BE2C (cell line): ENCODE measurements around the gene EXOC6B.
"Not testable (repeated sequence)": the region's sequence is repeated elsewhere in the genome, so short reads cannot be mapped to it uniquely, and the experiment has no call there.

ENCODE experiments used
- DNase-seq: peaks from one replicate; pipeline ENCODE4 v3.0.0-alpha.2; 2020
- H3K27me3 ChIP-seq: fragments of 250-450 bp; sonication (Bioruptor Pico); 2 replicates; pipeline ENCODE4 v1.5.1; 2020; ENCODE audit warnings: mild to moderate bottlenecking
- H3K36me3 ChIP-seq: fragments of 250-450 bp; sonication (Bioruptor Pico); 2 replicates; pipeline ENCODE4 v1.5.1; 2020; ENCODE audit warnings: mild to moderate bottlenecking
- H3K4me1 ChIP-seq: fragments of 250-450 bp; sonication (Bioruptor Pico); 2 replicates; pipeline ENCODE4 v1.5.1; 2020
- H3K4me3 ChIP-seq: 2 replicates; pipeline ENCODE4 v1.5.1; 2011; ENCODE audit warnings: low read depth, low read length
- H3K9me3 ChIP-seq: fragments of 250-450 bp; sonication (Bioruptor Pico); 2 replicates; pipeline ENCODE4 v1.5.1; 2020
- TF ChIP-seq, protein P1 (sequence below): IDR thresholded peaks from 2 replicates; pipeline ENCODE4 v1.5.1; 2012; ENCODE audit warnings: mild to moderate bottlenecking, low read depth, low read length

The EXOC6B gene

GRCh38 chr2:72607189-72607588, 218.6 kb downstream of the EXOC6B start:
- Histone ChIP-seq H3K27me3 (no peaks in the 10 kb centered on the region), H3K4me1 (no peaks in the 10 kb centered on the region), H3K4me3 (no peak overlapping the region), H3K36me3 (no peaks in the 10 kb centered on the region), H3K9me3 (no peaks in the 10 kb centered on the region)
- TF ChIP-seq, protein P1, sequence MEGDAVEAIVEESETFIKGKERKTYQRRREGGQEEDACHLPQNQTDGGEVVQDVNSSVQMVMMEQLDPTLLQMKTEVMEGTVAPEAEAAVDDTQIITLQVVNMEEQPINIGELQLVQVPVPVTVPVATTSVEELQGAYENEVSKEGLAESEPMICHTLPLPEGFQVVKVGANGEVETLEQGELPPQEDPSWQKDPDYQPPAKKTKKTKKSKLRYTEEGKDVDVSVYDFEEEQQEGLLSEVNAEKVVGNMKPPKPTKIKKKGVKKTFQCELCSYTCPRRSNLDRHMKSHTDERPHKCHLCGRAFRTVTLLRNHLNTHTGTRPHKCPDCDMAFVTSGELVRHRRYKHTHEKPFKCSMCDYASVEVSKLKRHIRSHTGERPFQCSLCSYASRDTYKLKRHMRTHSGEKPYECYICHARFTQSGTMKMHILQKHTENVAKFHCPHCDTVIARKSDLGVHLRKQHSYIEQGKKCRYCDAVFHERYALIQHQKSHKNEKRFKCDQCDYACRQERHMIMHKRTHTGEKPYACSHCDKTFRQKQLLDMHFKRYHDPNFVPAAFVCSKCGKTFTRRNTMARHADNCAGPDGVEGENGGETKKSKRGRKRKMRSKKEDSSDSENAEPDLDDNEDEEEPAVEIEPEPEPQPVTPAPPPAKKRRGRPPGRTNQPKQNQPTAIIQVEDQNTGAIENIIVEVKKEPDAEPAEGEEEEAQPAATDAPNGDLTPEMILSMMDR = no peak
- no peak for DNase-seq

GRCh38 chr2:72605836-72606442, 219.9 kb downstream of the EXOC6B start:
- no peaks in the 10 kb centered on the region for H3K9me3 ChIP-seq
- DNase-seq = no peak
- H3K4me1 ChIP-seq = no peaks in the 10 kb centered on the region
- TF ChIP-seq, protein P1 = peak; percentile 52
- no peak overlapping the region for H3K4me3 ChIP-seq
- no peaks in the 10 kb centered on the region for H3K36me3 ChIP-seq
- H3K27me3 ChIP-seq = no peaks in the 10 kb centered on the region

DNA sequence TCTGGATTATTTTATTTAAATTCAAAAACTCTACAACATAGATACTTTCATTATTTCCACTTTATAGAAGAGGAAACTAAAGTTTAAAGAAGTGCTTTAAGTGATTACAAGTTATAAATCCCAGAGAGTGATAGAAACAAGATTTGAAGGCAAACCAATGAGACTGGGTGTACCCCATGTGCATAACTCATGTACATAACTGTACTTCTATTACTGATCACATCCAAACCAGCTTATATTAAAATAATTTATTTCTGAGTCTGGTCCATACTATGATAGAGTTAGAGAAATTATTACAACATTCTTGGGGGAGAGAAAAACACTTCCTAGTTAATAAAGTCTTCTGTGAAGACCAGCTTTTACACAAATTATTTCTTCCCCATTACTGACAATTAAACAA, 221.4 kb downstream of the EXOC6B start:
- Histone ChIP-seq H3K27me3 (no peaks in the 10 kb centered on the region), H3K9me3 (no peaks in the 10 kb centered on the region), H3K4me1 (no peaks in the 10 kb centered on the region), H3K4me3 (no peak overlapping the region), H3K36me3 (no peaks in the 10 kb centered on the region)
- DNase-seq = no peak
- TF ChIP-seq, protein P1 = no peak

DNA sequence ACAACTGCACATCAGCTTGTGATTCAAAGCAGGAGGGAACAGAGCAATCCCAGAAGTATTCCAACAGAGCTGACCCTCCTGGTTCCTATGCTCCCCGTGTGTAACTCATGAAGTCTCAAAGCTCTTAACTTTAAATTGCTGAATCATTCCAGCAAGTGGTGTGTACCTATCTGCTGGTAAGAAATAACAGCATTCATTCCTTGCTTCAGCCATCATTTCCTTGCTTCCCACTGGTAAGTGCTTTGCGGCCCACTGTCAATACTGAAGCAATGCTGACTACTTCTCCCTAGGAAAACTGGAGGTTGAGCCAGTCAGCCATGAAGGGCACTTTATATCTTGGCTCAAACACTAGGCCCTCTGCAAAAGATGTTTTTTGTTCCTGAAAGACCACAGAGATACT, 222.4 kb downstream of the EXOC6B start:
- TF ChIP-seq, protein P1 = no peak
- H3K27me3 ChIP-seq = no peaks in the 10 kb centered on the region
- DNase-seq = no peak
- no peaks in the 10 kb centered on the region for H3K4me1 ChIP-seq
- no peaks in the 10 kb centered on the region for H3K9me3 ChIP-seq
- H3K36me3 ChIP-seq = no peaks in the 10 kb centered on the region
- no peak overlapping the region for H3K4me3 ChIP-seq

GRCh38 chr2:72602711-72603110, 223.1 kb downstream of the EXOC6B start:
- Histone ChIP-seq H3K27me3 (no peaks in the 10 kb centered on the region), H3K9me3 (no peaks in the 10 kb centered on the region), H3K4me3 (no peak overlapping the region), H3K4me1 (no peaks in the 10 kb centered on the region), H3K36me3 (no peaks in the 10 kb centered on the region)
- TF ChIP-seq, protein P1 = no peak
- DNase-seq = no peak

- no peak for DNase-seq
- H3K4me1 ChIP-seq = no peaks in the 10 kb centered on the region
- H3K27me3 ChIP-seq = no peaks in the 10 kb centered on the region
- TF ChIP-seq, protein P1 = no peak
- H3K36me3 ChIP-seq = no peaks in the 10 kb centered on the region
- H3K4me3 ChIP-seq = no peak overlapping the region
- no peaks in the 10 kb centered on the region for H3K9me3 ChIP-seq
These were observed 223.7 kb downstream of the EXOC6B start for GRCh38 chr2:72602095-72602494.

DNA sequence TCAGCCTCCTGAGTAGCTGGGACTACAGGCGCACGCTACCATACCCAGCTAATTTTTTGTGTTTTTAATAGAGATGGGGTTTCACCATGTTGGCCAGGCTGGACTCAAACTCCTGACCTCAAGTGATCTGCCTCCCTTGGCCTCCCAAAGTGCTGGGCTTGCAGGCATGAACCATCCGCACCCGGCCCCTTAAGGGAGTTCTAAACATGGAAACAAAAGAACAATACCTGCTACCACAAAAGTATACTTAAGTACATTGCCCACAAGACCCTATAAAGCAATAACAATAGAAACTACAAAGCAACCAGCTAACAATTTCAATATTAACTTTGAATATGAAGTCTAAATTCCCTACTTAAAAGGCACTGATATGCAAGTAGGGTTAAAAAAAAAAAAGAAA, 242.0 kb downstream of the EXOC6B start:
- H3K4me3 ChIP-seq, H3K9me3 ChIP-seq, H3K4me1 ChIP-seq, H3K36me3 ChIP-seq, H3K27me3 ChIP-seq, DNase-seq: not testable (repeated sequence)
